ENCODE measurements around the gene ASPDH. TPM values are rescaled to one million over a fixed set of nuclear protein-coding genes. Genes with fewer than 3 reads are reported as not detected.

Gene ASPDH
- total RNA-seq, 2 experiments from 2014 or later = not detected

- ChIA-PET CTCF (no interaction called here), POLR2A (no interaction called here)
- no peak for TF ChIP-seq CTCF (IDR thresholded peaks at IDR 0.05)
- H3K9me3 Mint-ChIP-seq = no peaks in the 10 kb centered on the region
- Histone ChIP-seq H3K27ac (ENCODE audit: low read depth in 1 of 2, low read length in 2 of 2) (no peak overlapping the region), H3K27me3 (ENCODE audit: control insufficient read depth in 1 of 2, insufficient read depth in 2 of 2, low read length in 2 of 2) (peaks cover 39 to 66% of the 10 kb centered on the region in 2 experiments), H3K9me3 (ENCODE audit: control insufficient read depth in 1 of 2, insufficient read depth in 1 of 2, low read length in 2 of 2) (peaks cover 0 to 14% of the 10 kb centered on the region in 2 experiments), H3K4me1 (ENCODE audit: insufficient read depth, low read length) (peaks cover 17% of the 10 kb centered on the region), H3K36me3 (ENCODE audit: insufficient read depth, low read length) (no peaks in the 10 kb centered on the region), H3K4me3 (ENCODE audit: low read length) (no peak overlapping the region)
- intact Hi-C loops (cut with DNase I, micrococcal nuclease) = loop anchor here in 1 of 2 experiments (5.0 kb wide), 1 partner anchor 198 kb away; no protein-coding TSS in a partner anchor
- H3K4me3 Mint-ChIP-seq = peak overlapping the region; percentile 2
- H3K4me1 Mint-ChIP-seq (ENCODE audit: low read depth) = peaks cover 9% of the 10 kb centered on the region
- peaks cover 85% of the 10 kb centered on the region for H3K27me3 Mint-ChIP-seq
- H3K27ac Mint-ChIP-seq = no peak overlapping the region
- no peaks in the 10 kb centered on the region for H3K36me3 Mint-ChIP-seq (ENCODE audit: low read depth)
- ATAC-seq (ENCODE audit: poor library complexity) = no peak
- DNase-seq = no peak
These were observed 41.3 kb upstream of the ASPDH start for GRCh38 chr19:50555033-50555432.

- H3K4me3 Mint-ChIP-seq = no peak overlapping the region
These were observed 40.5 kb upstream of the ASPDH start for GRCh38 chr19:50554212-50554611.

GRCh38 chr19:50553134-50553703 is 39.5 kb upstream of the ASPDH start:
- Histone ChIP-seq H3K36me3 (ENCODE audit: insufficient read depth, low read length) (no peaks in the 10 kb centered on the region), H3K27me3 (ENCODE audit: control insufficient read depth in 1 of 2, insufficient read depth in 2 of 2, low read length in 2 of 2) (peaks cover 34 to 70% of the 10 kb centered on the region in 2 experiments), H3K27ac (ENCODE audit: low read depth in 1 of 2, low read length in 2 of 2) (no peak overlapping the region), H3K9me3 (ENCODE audit: control insufficient read depth in 1 of 2, insufficient read depth in 1 of 2, low read length in 2 of 2) (peaks cover 0 to 9% of the 10 kb centered on the region in 2 experiments), H3K4me3 (ENCODE audit: low read length) (no peak overlapping the region), H3K4me1 (ENCODE audit: insufficient read depth, low read length) (peaks cover 17% of the 10 kb centered on the region)
- CTCF ChIA-PET = no interaction called here
- POLR2A ChIA-PET = no interaction called here
- no peak for ATAC-seq (ENCODE audit: poor library complexity)
- no peaks in the 10 kb centered on the region for H3K36me3 Mint-ChIP-seq (ENCODE audit: low read depth)
- no peak overlapping the region for H3K4me3 Mint-ChIP-seq
- peaks cover 9% of the 10 kb centered on the region for H3K4me1 Mint-ChIP-seq (ENCODE audit: low read depth)
- TF ChIP-seq CTCF (IDR thresholded peaks at IDR 0.05) = no peak
- H3K27me3 Mint-ChIP-seq = peaks cover 79% of the 10 kb centered on the region
- H3K27ac Mint-ChIP-seq = no peak overlapping the region
- no peaks in the 10 kb centered on the region for H3K9me3 Mint-ChIP-seq
- intact Hi-C loops (cut with DNase I, micrococcal nuclease) = no loop called here
- DNase-seq = no peak

More at GRCh38 chr19:50554212-50554611, 40.5 kb upstream of the ASPDH start:
- Histone ChIP-seq H3K27ac (ENCODE audit: low read depth in 1 of 2, low read length in 2 of 2) (no peak overlapping the region), H3K36me3 (ENCODE audit: insufficient read depth, low read length) (no peaks in the 10 kb centered on the region), H3K9me3 (ENCODE audit: control insufficient read depth in 1 of 2, insufficient read depth in 1 of 2, low read length in 2 of 2) (peaks cover 0 to 9% of the 10 kb centered on the region in 2 experiments), H3K4me1 (ENCODE audit: insufficient read depth, low read length) (peaks cover 17% of the 10 kb centered on the region), H3K4me3 (ENCODE audit: low read length) (no peak overlapping the region), H3K27me3 (ENCODE audit: control insufficient read depth in 1 of 2, insufficient read depth in 2 of 2, low read length in 2 of 2) (peaks cover 35 to 74% of the 10 kb centered on the region in 2 experiments)
- no peak for TF ChIP-seq CTCF (IDR thresholded peaks at IDR 0.05)
- Mint-ChIP-seq H3K36me3 (ENCODE audit: low read depth) (no peaks in the 10 kb centered on the region), H3K27me3 (peaks cover 85% of the 10 kb centered on the region), H3K9me3 (no peaks in the 10 kb centered on the region), H3K4me1 (ENCODE audit: low read depth) (peaks cover 9% of the 10 kb centered on the region), H3K27ac (no peak overlapping the region)
- ATAC-seq (ENCODE audit: poor library complexity) (no peak), DNase-seq (no peak)
- CTCF ChIA-PET = no interaction called here
- POLR2A ChIA-PET = no interaction called here
- intact Hi-C loops (cut with DNase I, micrococcal nuclease) = no loop called here
